K562 (cell line): ENCODE measurements around the gene TUBA3C. TPM values are rescaled to one million over a fixed set of nuclear protein-coding genes. Genes with fewer than 3 reads are reported as not detected.

Experiments used
- ATAC-seq: fragments of 200-7000 bp; cut with Tn5 transposase; 3 replicates; pipeline ENCODE4 v1.9.1; 2020; ENCODE audit warnings: moderate library complexity
- BruUV-seq: library from RNA; stranded (reverse); fragments of 400-500 nt; replicated peaks from 2 replicates; lab custom pipeline; 2021; lab: Mats Ljungman, UMichigan
- CTCF ChIA-PET: fragments of 300-600 bp; formaldehyde crosslinking; extraction: SDS; loops from one replicate; lab custom pipeline; 2021; ENCODE audit warnings: low intra/inter-chr PET ratio; lab: Yijun Ruan, JAX
- POLR2A ChIA-PET: fragments of 300-600, 350-650 bp; sonication (Branson Sonifier 250); formaldehyde crosslinking; extraction: SDS; loops from one replicate; lab custom pipeline; 2021; ENCODE audit warnings: antibody characterized with exemption, inconsistent platforms; lab: Yijun Ruan, JAX
- DNase-seq, 4 experiments: peaks; one replicate each; pipeline versions ENCODE4 v3.0.0 to v3.0.0-alpha.2; 2011 to 2018; ENCODE audit warnings: low spot score in 3 of 4, mixed read lengths in 3 of 4; ENCODE audit errors: extremely low read depth in 1 of 4
- FAIRE-seq: peaks from 2 replicates; lab custom pipeline; 2011; peaks lifted over from hg19 to GRCh38; lab: Jason Lieb, UNC
- H2AFZ ChIP-seq: 2 replicates; pipeline ENCODE4 v1.6.0; 2011; ENCODE audit warnings: low read depth, low read length, control low read depth, inconsistent platforms
- H3K27ac ChIP-seq: fragments of 200-600 bp; 3 replicates; pipeline ENCODE4 v1.8.0; 2011; ENCODE audit warnings: low read depth, mild to moderate bottlenecking, control low read depth, inconsistent platforms, low read length, moderate library complexity, mixed read lengths; ENCODE audit errors: extremely low read depth
- H3K27me3 ChIP-seq, 2 experiments: fragments of 300-600 bp in 1 of 2; 2 replicates in 1 of 2; 3 replicates in 1 of 2; pipeline versions ENCODE4 v1.6.0 to v1.8.0; 2011; ENCODE audit warnings: inconsistent platforms in 2 of 2, low read length in 2 of 2, mild to moderate bottlenecking in 1 of 2, mixed read lengths in 1 of 2, moderate library complexity in 1 of 2; ENCODE audit not compliant: control insufficient read depth in 2 of 2, insufficient read depth in 2 of 2
- H3K36me3 ChIP-seq: fragments of 300-600 bp; 3 replicates; pipeline ENCODE4 v1.8.0; 2011; ENCODE audit warnings: mild to moderate bottlenecking, low read length, inconsistent platforms; ENCODE audit not compliant: control insufficient read depth, insufficient read depth
- H3K4me1 ChIP-seq, 2 experiments: fragments of 200-600 bp in 1 of 2; replicated peaks in 1 of 2; 2 replicates in 1 of 2; 3 replicates in 1 of 2; pipeline versions ENCODE4 v1.5.1 to v1.8.0; 2011; ENCODE audit warnings: inconsistent platforms in 2 of 2, low read length in 2 of 2, mild to moderate bottlenecking in 1 of 2, mixed read lengths in 1 of 2, moderate library complexity in 1 of 2; ENCODE audit not compliant: control insufficient read depth in 2 of 2, insufficient read depth in 2 of 2
- H3K4me2 ChIP-seq: 2 replicates; pipeline ENCODE4 v1.6.1; 2011; ENCODE audit warnings: low read length, control low read depth, inconsistent platforms, mixed read lengths; ENCODE audit not compliant: insufficient read depth
- H3K4me3 ChIP-seq: fragments of 200-600 bp; sonication (generic), shearing (Covaris generic); 2 replicates; pipeline ENCODE4 v1.5.1; 2016; ENCODE audit warnings: control low read depth, inconsistent platforms
- H3K79me2 ChIP-seq: fragments of 200-600 bp; 3 replicates; pipeline ENCODE4 v1.8.0; 2011; ENCODE audit warnings: low read length, inconsistent platforms; ENCODE audit not compliant: control insufficient read depth, insufficient read depth
- H3K9ac ChIP-seq, 2 experiments: 2 replicates each; pipeline versions ENCODE4 v1.6.0 to v1.6.1; 2011; ENCODE audit warnings: low read depth in 2 of 2, low read length in 2 of 2, control low read depth in 1 of 2, inconsistent platforms in 1 of 2, mild to moderate bottlenecking in 1 of 2, mixed read lengths in 1 of 2; ENCODE audit not compliant: insufficient read depth in 1 of 2
- H3K9me1 ChIP-seq: one replicate; pipeline ENCODE4 v1.6.0; 2011; ENCODE audit warnings: inconsistent platforms, mild to moderate bottlenecking, low read length, moderate library complexity; ENCODE audit not compliant: control insufficient read depth, insufficient read depth
- H3K9me3 ChIP-seq: replicated peaks from 2 replicates; pipeline ENCODE4 v1.5.1; 2011; ENCODE audit warnings: low read depth, low read length, inconsistent platforms; ENCODE audit not compliant: control insufficient read depth, insufficient read depth
- H4K20me1 ChIP-seq: replicated peaks from 2 replicates; pipeline ENCODE4 v1.6.1; 2011; ENCODE audit warnings: low read length, inconsistent platforms, mixed read lengths; ENCODE audit not compliant: control insufficient read depth, insufficient read depth
- BRD4 ChIP-seq: fragments of 200-600 bp; sonication (generic); IDR thresholded peaks from 2 replicates; pipeline ENCODE4 v1.6.1; 2017; ENCODE audit warnings: inconsistent platforms
- HDAC1 ChIP-seq, 2 experiments: fragments of 450-650 bp; IDR thresholded peaks; 2 replicates each; pipeline ENCODE4 v1.6.1; 2016 to 2017; ENCODE audit warnings: inconsistent platforms in 1 of 2, mild to moderate bottlenecking in 1 of 2, moderate library complexity in 1 of 2
- HNRNPLL ChIP-seq: fragments of 200-400 bp; formaldehyde crosslinking; IDR thresholded peaks from 2 replicates; pipeline ENCODE4 v1.6.1; 2017; ENCODE audit warnings: low read length, low read depth, mild to moderate bottlenecking; ENCODE audit not compliant: poor library complexity, severe bottlenecking
- L3MBTL2 ChIP-seq: fragments of 450-650 bp; IDR thresholded peaks from 2 replicates; pipeline ENCODE4 v1.6.1; 2016; ENCODE audit warnings: mild to moderate bottlenecking, moderate library complexity
- NFYB ChIP-seq: IDR thresholded peaks from 2 replicates; pipeline ENCODE4 v1.6.1; 2011; ENCODE audit warnings: mild to moderate bottlenecking, moderate library complexity; ENCODE audit not compliant: insufficient read length; ENCODE audit errors: extremely low read depth
- PTTG1 ChIP-seq: fragments of 450-650 bp; IDR thresholded peaks from 2 replicates; pipeline ENCODE4 v1.6.1; 2016; ENCODE audit warnings: low read depth, mild to moderate bottlenecking, missing genetic modification characterization, missing compliant biosample characterization
- PYGO2 ChIP-seq: fragments of 450-650 bp; IDR thresholded peaks from 2 replicates; pipeline ENCODE4 v1.6.1; 2016; ENCODE audit warnings: mild to moderate bottlenecking, missing genetic modification characterization, moderate library complexity, missing compliant biosample characterization
- WGBS: fragments of 100-300 bp; shearing (Covaris generic); methylation state at CpG from one replicate; pipeline ENCODE4 v1.1.6; 2016; ENCODE audit warnings: low coverage, mixed read lengths; ENCODE audit not compliant: insufficient coverage; ENCODE audit errors: missing lambda C conversion rate; 5-methylcytosine and 5-hydroxymethylcytosine counted together
- in situ Hi-C: fragments of 300-500 bp; cut with MboI; formaldehyde crosslinking; loops from 4 replicates; pipeline ENCODE4 v1.15.0; 2018; ENCODE audit warnings: inconsistent platforms, mixed read lengths
- intact Hi-C: fragments of 100-400 bp; cut with micrococcal nuclease; formaldehyde crosslinking; loops from 2 replicates; pipeline ENCODE4 v1.14.2; 2022
- polyA plus RNA-seq, 8 experiments: library from polyadenylated mRNA; depleted of rRNA in 4 of 8; stranded (reverse) in 5 of 8; unstranded in 3 of 8; fragments of >200 nt; fragmentation: Nextera tagmentation in 2 of 8; fragmentation: Illumina TruSeq in 1 of 8; extraction: Ambion mirVana in 2 of 8; extraction: Trizol in 1 of 8; gene quantifications; 2 replicates each; pipeline versions ENCODE4 v1.2.1 to v1.2.3, GENCODE V29; 2011 to 2014; ENCODE audit warnings: inconsistent platforms in 1 of 8, missing spikeins in 1 of 8
- total RNA-seq, 7 experiments: library from RNA; depleted of rRNA in 6 of 7; stranded (reverse); fragments of >200 nt in 6 of 7; fragmentation: Illumina TruSeq in 2 of 7; extraction: Trizol in 2 of 7; gene quantifications; 2 replicates each; pipeline versions ENCODE4 v1.2.1 to v1.2.3, GENCODE V29; 2011 to 2021; ENCODE audit warnings: low replicate concordance in 1 of 7
- TF ChIP-seq, protein P1 (sequence below): fragments of 250-450 bp; sonication (Bioruptor Pico); IDR thresholded peaks from 2 replicates; pipeline ENCODE4 v1.4.0; 2020; ENCODE audit warnings: mild to moderate bottlenecking, moderate library complexity
- TF ChIP-seq, protein P2 (sequence below): fragments of 450-650 bp; IDR thresholded peaks from 2 replicates; pipeline ENCODE4 v1.6.1; 2016; ENCODE audit warnings: low read depth

TUBA3C gene
- total and polyA plus RNA-seq, 9 of the 15 experiments (the other 6 are each of a cell fraction or from before 2014, with no cell fraction given) = 0.10 to 4.2 (median 2.2) TPM

DNA sequence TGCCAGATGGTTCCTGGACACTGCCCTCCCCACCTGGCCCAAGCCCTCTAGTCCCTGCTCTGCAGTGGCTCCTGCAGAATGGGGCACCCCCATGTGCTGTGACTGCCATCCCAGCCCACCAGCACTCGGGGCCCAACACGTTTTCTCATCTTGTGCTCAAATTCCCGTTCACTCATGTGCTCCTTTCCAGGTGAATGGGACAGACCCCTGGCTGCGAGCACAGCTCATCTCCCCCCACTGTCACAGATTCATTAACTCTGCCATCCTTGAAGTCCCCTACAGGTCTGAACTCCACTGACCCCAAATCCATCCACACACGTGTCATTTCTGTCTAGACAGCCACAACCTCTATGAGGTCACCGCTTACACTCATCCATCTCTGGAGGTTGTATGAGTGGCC lies 23.6 kb downstream of the TUBA3C start (continued):
- TF ChIP-seq, protein P1, sequence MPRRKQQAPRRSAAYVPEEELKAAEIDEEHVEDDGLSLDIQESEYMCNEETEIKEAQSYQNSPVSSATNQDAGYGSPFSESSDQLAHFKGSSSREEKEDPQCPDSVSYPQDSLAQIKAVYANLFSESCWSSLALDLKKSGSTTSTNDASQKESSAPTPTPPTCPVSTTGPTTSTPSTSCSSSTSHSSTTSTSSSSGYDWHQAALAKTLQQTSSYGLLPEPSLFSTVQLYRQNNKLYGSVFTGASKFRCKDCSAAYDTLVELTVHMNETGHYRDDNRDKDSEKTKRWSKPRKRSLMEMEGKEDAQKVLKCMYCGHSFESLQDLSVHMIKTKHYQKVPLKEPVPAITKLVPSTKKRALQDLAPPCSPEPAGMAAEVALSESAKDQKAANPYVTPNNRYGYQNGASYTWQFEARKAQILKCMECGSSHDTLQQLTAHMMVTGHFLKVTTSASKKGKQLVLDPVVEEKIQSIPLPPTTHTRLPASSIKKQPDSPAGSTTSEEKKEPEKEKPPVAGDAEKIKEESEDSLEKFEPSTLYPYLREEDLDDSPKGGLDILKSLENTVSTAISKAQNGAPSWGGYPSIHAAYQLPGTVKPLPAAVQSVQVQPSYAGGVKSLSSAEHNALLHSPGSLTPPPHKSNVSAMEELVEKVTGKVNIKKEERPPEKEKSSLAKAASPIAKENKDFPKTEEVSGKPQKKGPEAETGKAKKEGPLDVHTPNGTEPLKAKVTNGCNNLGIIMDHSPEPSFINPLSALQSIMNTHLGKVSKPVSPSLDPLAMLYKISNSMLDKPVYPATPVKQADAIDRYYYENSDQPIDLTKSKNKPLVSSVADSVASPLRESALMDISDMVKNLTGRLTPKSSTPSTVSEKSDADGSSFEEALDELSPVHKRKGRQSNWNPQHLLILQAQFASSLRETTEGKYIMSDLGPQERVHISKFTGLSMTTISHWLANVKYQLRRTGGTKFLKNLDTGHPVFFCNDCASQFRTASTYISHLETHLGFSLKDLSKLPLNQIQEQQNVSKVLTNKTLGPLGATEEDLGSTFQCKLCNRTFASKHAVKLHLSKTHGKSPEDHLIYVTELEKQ (CRISPR knock-in tag) = no peak
- TF ChIP-seq L3MBTL2 = no peak
- TF ChIP-seq, all 486 proteins: peak for 0

DNA sequence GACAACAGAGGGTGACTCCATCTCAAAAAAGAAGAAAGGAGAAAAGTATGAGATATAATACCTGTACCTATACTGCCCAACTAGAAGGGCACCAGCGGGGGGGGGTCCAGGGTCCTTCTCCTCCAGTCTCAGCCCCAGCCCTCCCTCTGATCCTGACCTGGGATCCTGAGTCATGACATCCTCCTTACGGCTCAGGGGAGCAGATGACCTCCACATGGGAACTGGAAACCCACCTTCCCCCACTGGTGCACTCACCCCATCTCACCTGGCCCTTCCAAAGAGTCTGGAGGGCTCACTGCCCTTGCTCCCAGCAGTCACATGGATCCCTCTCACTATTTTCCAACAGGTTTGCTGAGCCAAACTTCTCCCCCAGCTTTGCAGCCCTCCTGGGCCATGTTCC lies 24.2 kb downstream of the TUBA3C start:
- POLR2A ChIA-PET = no interaction called here
- Histone ChIP-seq H3K36me3 (no peaks in the 10 kb centered on the region), H3K4me1 (peaks cover 0 to 5% of the 10 kb centered on the region in 2 experiments; a peak in 2 of 5 replicates), H3K27me3 (no peaks in the 10 kb centered on the region), H3K9me3 (no peaks in the 10 kb centered on the region), H3K4me2 (no peak overlapping the region), H3K4me3 (no peak overlapping the region), H3K9ac (no peak overlapping the region), H2AFZ (no peak overlapping the region), H4K20me1 (no peaks in the 10 kb centered on the region), H3K9me1 (no peaks in the 10 kb centered on the region), H3K79me2 (no peaks in the 10 kb centered on the region), H3K27ac (no peak overlapping the region)
- FAIRE-seq (no peak), ATAC-seq (no peak), DNase-seq (no peak)
- in situ Hi-C loops (no loop called here), intact Hi-C loops (no loop called here)
- TF ChIP-seq BRD4 (no peak), PTTG1 (no peak), HNRNPLL (no peak), HDAC1 (IDR thresholded peaks at IDR 0.05) (no peak), PYGO2 (tag) (no peak), NFYB (no peak)
- TF ChIP-seq, protein P2, sequence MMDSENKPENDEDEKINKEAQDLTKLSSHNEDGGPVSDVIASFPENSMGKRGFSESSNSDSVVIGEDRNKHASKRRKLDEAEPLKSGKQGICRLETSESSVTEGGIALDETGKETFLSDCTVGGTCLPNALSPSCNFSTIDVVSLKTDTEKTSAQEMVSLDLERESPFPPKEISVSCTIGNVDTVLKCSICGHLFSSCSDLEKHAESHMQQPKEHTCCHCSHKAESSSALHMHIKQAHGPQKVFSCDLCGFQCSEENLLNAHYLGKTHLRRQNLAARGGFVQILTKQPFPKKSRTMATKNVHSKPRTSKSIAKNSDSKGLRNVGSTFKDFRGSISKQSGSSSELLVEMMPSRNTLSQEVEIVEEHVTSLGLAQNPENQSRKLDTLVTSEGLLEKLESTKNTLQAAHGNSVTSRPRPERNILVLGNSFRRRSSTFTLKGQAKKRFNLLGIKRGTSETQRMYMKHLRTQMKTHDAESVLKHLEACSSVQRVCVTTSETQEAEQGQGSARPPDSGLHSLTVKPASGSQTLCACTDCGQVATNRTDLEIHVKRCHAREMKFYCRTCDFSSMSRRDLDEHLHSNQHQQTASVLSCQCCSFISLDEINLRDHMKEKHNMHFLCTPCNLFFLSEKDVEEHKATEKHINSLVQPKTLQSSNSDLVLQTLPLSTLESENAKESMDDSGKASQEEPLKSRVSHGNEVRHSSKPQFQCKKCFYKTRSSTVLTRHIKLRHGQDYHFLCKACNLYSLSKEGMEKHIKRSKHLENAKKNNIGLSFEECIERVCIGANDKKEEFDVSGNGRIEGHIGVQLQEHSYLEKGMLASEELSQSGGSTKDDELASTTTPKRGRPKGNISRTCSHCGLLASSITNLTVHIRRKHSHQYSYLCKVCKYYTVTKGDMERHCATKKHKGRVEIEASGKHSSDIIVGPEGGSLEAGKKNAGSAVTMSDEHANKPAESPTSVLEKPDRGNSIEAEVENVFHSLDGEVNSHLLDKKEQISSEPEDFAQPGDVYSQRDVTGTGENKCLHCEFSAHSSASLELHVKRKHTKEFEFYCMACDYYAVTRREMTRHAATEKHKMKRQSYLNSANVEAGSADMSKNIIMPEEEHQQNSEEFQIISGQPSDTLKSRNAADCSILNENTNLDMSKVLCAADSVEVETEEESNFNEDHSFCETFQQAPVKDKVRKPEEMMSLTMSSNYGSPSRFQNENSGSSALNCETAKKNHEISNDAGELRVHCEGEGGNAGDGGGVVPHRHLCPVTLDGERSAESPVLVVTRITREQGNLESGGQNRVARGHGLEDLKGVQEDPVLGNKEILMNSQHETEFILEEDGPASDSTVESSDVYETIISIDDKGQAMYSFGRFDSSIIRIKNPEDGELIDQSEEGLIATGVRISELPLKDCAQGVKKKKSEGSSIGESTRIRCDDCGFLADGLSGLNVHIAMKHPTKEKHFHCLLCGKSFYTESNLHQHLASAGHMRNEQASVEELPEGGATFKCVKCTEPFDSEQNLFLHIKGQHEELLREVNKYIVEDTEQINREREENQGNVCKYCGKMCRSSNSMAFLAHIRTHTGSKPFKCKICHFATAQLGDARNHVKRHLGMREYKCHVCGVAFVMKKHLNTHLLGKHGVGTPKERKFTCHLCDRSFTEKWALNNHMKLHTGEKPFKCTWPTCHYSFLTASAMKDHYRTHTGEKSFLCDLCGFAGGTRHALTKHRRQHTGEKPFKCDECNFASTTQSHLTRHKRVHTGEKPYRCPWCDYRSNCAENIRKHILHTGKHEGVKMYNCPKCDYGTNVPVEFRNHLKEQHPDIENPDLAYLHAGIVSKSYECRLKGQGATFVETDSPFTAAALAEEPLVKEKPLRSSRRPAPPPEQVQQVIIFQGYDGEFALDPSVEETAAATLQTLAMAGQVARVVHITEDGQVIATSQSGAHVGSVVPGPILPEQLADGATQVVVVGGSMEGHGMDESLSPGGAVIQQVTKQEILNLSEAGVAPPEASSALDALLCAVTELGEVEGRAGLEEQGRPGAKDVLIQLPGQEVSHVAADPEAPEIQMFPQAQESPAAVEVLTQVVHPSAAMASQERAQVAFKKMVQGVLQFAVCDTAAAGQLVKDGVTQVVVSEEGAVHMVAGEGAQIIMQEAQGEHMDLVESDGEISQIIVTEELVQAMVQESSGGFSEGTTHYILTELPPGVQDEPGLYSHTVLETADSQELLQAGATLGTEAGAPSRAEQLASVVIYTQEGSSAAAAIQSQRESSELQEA = no peak
- 0% methylated on average over 2 of the region's 2 CpGs for WGBS
- no TSS peak for BruUV-seq
- CTCF ChIA-PET = no interaction called here
